H9 (cell line): Measurements from ENCODE around the gene DDX25. TPM values are rescaled to one million over a fixed set of nuclear protein-coding genes. Genes with fewer than 3 reads are reported as not detected.
A peak's percentile ranks its signal among the peaks of the same experiment; 100 is the strongest.

ENCODE experiments used
- DNase-seq: peaks from one replicate; pipeline ENCODE4 v3.0.0-alpha.2; 2017
- H2AFZ ChIP-seq: one replicate; pipeline ENCODE4 v1.6.1; 2013; ENCODE audit warnings: mild to moderate bottlenecking, low read length, control low read depth, moderate library complexity
- H2AK5ac ChIP-seq: 2 replicates; pipeline ENCODE4 v1.6.1; 2013; ENCODE audit warnings: low read length, control low read depth, mixed read lengths; ENCODE audit not compliant: insufficient read length
- H2BK120ac ChIP-seq: one replicate; pipeline ENCODE4 v1.6.1; 2013; ENCODE audit warnings: low read depth, mild to moderate bottlenecking, low read length, control low read depth, inconsistent platforms; ENCODE audit not compliant: poor library complexity, severe bottlenecking
- H2BK12ac ChIP-seq: 2 replicates; pipeline ENCODE4 v1.6.1; 2013; ENCODE audit warnings: low read length, control low read depth, mixed read lengths, low read depth; ENCODE audit not compliant: insufficient read length
- H2BK15ac ChIP-seq: 2 replicates; pipeline ENCODE4 v1.6.1; 2013; ENCODE audit warnings: low read depth, low read length, control low read depth
- H2BK20ac ChIP-seq: one replicate; pipeline ENCODE4 v1.6.1; 2013; ENCODE audit warnings: low read depth, mild to moderate bottlenecking, low read length, control low read depth, inconsistent platforms; ENCODE audit not compliant: poor library complexity, severe bottlenecking
- H2BK5ac ChIP-seq: 2 replicates; pipeline ENCODE4 v1.6.1; 2013; ENCODE audit warnings: low read length, control low read depth, mixed read lengths; ENCODE audit not compliant: insufficient read length
- H3K14ac ChIP-seq: 2 replicates; pipeline ENCODE4 v1.6.1; 2013; ENCODE audit warnings: low read length, control low read depth; ENCODE audit not compliant: insufficient read depth
- H3K18ac ChIP-seq: 2 replicates; pipeline ENCODE4 v1.6.1; 2013; ENCODE audit warnings: low read depth, mild to moderate bottlenecking, mixed read lengths, low read length, control low read depth; ENCODE audit not compliant: insufficient read length
- H3K23ac ChIP-seq: 2 replicates; pipeline ENCODE4 v1.6.1; 2013; ENCODE audit warnings: low read length, control low read depth, mixed read lengths, low read depth; ENCODE audit not compliant: insufficient read length
- H3K23me2 ChIP-seq: 2 replicates; pipeline ENCODE4 v1.6.1; 2013; ENCODE audit warnings: low read depth, mild to moderate bottlenecking, mixed read lengths, low read length, control low read depth; ENCODE audit not compliant: insufficient read length, poor library complexity, severe bottlenecking
- H3K27ac ChIP-seq: 2 replicates; pipeline ENCODE4 v1.5.1; 2013; ENCODE audit warnings: low read length, control low read depth, mixed read lengths, low read depth; ENCODE audit not compliant: insufficient read length
- H3K27me3 ChIP-seq: 2 replicates; pipeline ENCODE4 v1.6.1; 2013; ENCODE audit warnings: low read length, control low read depth, inconsistent platforms; ENCODE audit not compliant: insufficient read depth
- H3K4ac ChIP-seq: 2 replicates; pipeline ENCODE4 v1.6.1; 2013; ENCODE audit warnings: low read depth, mild to moderate bottlenecking, control low read depth, inconsistent platforms, low read length, moderate library complexity
- H3K4me1 ChIP-seq: 2 replicates; pipeline ENCODE4 v1.6.1; 2013; ENCODE audit warnings: low read length, control low read depth, inconsistent platforms; ENCODE audit not compliant: insufficient read depth
- H3K4me2 ChIP-seq: 2 replicates; pipeline ENCODE4 v1.6.1; 2013; ENCODE audit warnings: low read length, control low read depth, mixed read lengths; ENCODE audit not compliant: insufficient read length, insufficient read depth
- H3K56ac ChIP-seq: 2 replicates; pipeline ENCODE4 v1.6.1; 2013; ENCODE audit warnings: low read depth, mild to moderate bottlenecking, mixed read lengths, low read length, control low read depth; ENCODE audit not compliant: insufficient read length
- H3K79me1 ChIP-seq: 2 replicates; pipeline ENCODE4 v1.6.1; 2013; ENCODE audit warnings: low read depth, mild to moderate bottlenecking, moderate library complexity, low read length, control low read depth, inconsistent platforms; ENCODE audit not compliant: insufficient read depth, poor library complexity, severe bottlenecking
- H3K79me2 ChIP-seq: 2 replicates; pipeline ENCODE4 v1.6.1; 2013; ENCODE audit warnings: low read length, control low read depth, inconsistent platforms; ENCODE audit not compliant: insufficient read depth
- H3K9ac ChIP-seq: 2 replicates; pipeline ENCODE4 v1.6.1; 2013; ENCODE audit warnings: low read length, control low read depth, mixed read lengths; ENCODE audit not compliant: insufficient read length; ENCODE audit errors: extremely low read depth
- H3K9me3 ChIP-seq: one replicate; pipeline ENCODE4 v1.6.1; 2013; ENCODE audit warnings: low read depth, low read length, inconsistent platforms; ENCODE audit not compliant: control insufficient read depth
- H3T11ph ChIP-seq: one replicate; pipeline ENCODE4 v1.6.1; 2013; ENCODE audit warnings: mild to moderate bottlenecking, low read length, control low read depth, inconsistent platforms
- H4K20me1 ChIP-seq: one replicate; pipeline ENCODE4 v1.6.1; 2013; ENCODE audit not compliant: control insufficient read depth, insufficient read length, insufficient read depth
- H4K5ac ChIP-seq: 2 replicates; pipeline ENCODE4 v1.6.1; 2013; ENCODE audit warnings: low read depth, mild to moderate bottlenecking, mixed read lengths, low read length, control low read depth; ENCODE audit not compliant: insufficient read length
- H4K8ac ChIP-seq: replicated peaks from 2 replicates; pipeline ENCODE4 v1.6.1; 2013; ENCODE audit warnings: low read length, control low read depth, mixed read lengths, low read depth; ENCODE audit not compliant: insufficient read length
- H4K91ac ChIP-seq: 2 replicates; pipeline ENCODE4 v1.6.1; 2013; ENCODE audit warnings: low read depth, mild to moderate bottlenecking, moderate library complexity, mixed read lengths, low read length, control low read depth; ENCODE audit not compliant: insufficient read length
- H3K27ac Mint-ChIP-seq, 3 experiments: 2 replicates in 2 of 3; 3 replicates in 1 of 3; pipeline ENCODE4 v1.8.0; 2020 to 2021; ENCODE audit warnings: mixed read lengths in 3 of 3, mild to moderate bottlenecking in 1 of 3, moderate library complexity in 1 of 3
- H3K27me3 Mint-ChIP-seq: 2 replicates; pipeline ENCODE4 v1.8.0; 2021; ENCODE audit warnings: low read depth, mild to moderate bottlenecking, moderate library complexity, mixed read lengths
- H3K36me3 Mint-ChIP-seq, 3 experiments: 2 replicates in 2 of 3; 3 replicates in 1 of 3; pipeline ENCODE4 v1.8.0; 2020 to 2021; ENCODE audit warnings: low read depth in 3 of 3, mixed read lengths in 3 of 3; ENCODE audit not compliant: insufficient read depth in 1 of 3
- H3K4me1 Mint-ChIP-seq, 2 experiments: 2 replicates each; pipeline ENCODE4 v1.8.0; 2020; ENCODE audit warnings: mixed read lengths in 2 of 2
- H3K4me3 Mint-ChIP-seq, 2 experiments: 2 replicates in 1 of 2; 3 replicates in 1 of 2; pipeline ENCODE4 v1.8.0; 2020 to 2021; ENCODE audit warnings: mild to moderate bottlenecking in 2 of 2, mixed read lengths in 2 of 2, moderate library complexity in 1 of 2
- H3K9me3 Mint-ChIP-seq, 2 experiments: 2 replicates in 1 of 2; 3 replicates in 1 of 2; pipeline ENCODE4 v1.8.0; 2020; ENCODE audit warnings: mild to moderate bottlenecking in 2 of 2, mixed read lengths in 2 of 2, moderate library complexity in 1 of 2
- WGBS: extraction: QIAGEN DNeasy Blood & Tissue Kit; methylation state at CpG from one replicate; pipeline ENCODE4 v1.1.7; 2013; ENCODE audit warnings: missing lambda C conversion rate, low lambda C conversion rate, mixed read lengths; ENCODE audit not compliant: insufficient read length; ENCODE audit errors: extremely low coverage; 5-methylcytosine and 5-hydroxymethylcytosine counted together
- total RNA-seq: library from RNA; stranded (reverse); gene quantifications from 2 replicates; pipeline ENCODE4 v1.2.1, GENCODE V29; 2021
- TF ChIP-seq, protein P1 (sequence below): fragments of 200-600 bp; sonication (generic); conservative IDR thresholded peaks from 3 replicates; pipeline ENCODE4 v1.8.0; 2021; ENCODE audit warnings: antibody characterized with exemption, mild to moderate bottlenecking

DDX25 gene
- total RNA-seq, 1 experiment from 2014 or later = 6.9 TPM

DNA sequence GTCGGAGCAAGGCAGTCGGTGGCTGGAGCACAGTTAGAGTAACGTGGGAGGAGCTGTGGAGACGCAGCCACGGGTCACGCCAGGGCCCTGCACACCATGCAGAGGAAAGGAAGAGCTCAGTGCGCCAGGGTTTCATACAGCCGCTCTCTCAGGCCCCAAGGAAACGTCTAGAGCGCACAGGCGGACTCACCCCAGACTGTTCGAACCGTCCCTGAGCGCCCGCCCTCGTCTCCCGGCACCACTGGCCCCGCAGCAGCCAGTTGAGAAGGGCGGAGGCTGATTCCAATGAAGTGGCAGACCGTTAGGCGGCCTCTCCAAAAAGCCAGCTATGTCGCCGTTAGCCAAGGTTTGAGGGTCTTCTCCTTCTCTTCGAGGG lies 17.3 kb upstream of the DDX25 start:
- no CpG with 5 or more reads among the region's 24 CpGs for WGBS
- TF ChIP-seq, protein P1, sequence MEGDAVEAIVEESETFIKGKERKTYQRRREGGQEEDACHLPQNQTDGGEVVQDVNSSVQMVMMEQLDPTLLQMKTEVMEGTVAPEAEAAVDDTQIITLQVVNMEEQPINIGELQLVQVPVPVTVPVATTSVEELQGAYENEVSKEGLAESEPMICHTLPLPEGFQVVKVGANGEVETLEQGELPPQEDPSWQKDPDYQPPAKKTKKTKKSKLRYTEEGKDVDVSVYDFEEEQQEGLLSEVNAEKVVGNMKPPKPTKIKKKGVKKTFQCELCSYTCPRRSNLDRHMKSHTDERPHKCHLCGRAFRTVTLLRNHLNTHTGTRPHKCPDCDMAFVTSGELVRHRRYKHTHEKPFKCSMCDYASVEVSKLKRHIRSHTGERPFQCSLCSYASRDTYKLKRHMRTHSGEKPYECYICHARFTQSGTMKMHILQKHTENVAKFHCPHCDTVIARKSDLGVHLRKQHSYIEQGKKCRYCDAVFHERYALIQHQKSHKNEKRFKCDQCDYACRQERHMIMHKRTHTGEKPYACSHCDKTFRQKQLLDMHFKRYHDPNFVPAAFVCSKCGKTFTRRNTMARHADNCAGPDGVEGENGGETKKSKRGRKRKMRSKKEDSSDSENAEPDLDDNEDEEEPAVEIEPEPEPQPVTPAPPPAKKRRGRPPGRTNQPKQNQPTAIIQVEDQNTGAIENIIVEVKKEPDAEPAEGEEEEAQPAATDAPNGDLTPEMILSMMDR = no peak
- no peak overlapping the region for H3K27ac Mint-ChIP-seq

More for the DNA sequence above, 17.3 kb upstream of the DDX25 start:
- Mint-ChIP-seq H3K4me3 (peak overlapping the region; percentile 72 to 79), H3K9me3 (peaks cover 18 to 20% of the 10 kb centered on the region in 2 experiments), H3K4me1 (peaks cover 3% of the 10 kb centered on the region in 2 experiments; a peak in 2 of 4 replicates), H3K27me3 (peaks cover 15% of the 10 kb centered on the region), H3K36me3 (peaks cover 2 to 13% (median 6%) of the 10 kb centered on the region in 3 experiments)
- H3K4me1 ChIP-seq = no peaks in the 10 kb centered on the region
- H2BK15ac ChIP-seq = no peak overlapping the region
- no peak overlapping the region for H2BK20ac ChIP-seq
- H2BK5ac ChIP-seq = no peak overlapping the region
- no peaks in the 10 kb centered on the region for H3K9me3 ChIP-seq
- H3K18ac ChIP-seq = peak overlapping the region; percentile 39
- H3K23ac ChIP-seq = no peak overlapping the region
- no peak overlapping the region for H3K4me2 ChIP-seq
- no peak overlapping the region for H3K4ac ChIP-seq
- no peak overlapping the region for H4K8ac ChIP-seq
- no peak overlapping the region for H2AFZ ChIP-seq
- no peaks in the 10 kb centered on the region for H3K27me3 ChIP-seq
- H2BK120ac ChIP-seq = no peak overlapping the region
- no peak overlapping the region for H3T11ph ChIP-seq
- no peak overlapping the region for H3K56ac ChIP-seq
- DNase-seq = peak; percentile 67
- H3K23me2 ChIP-seq = peaks cover 11% of the 10 kb centered on the region
- H3K9ac ChIP-seq = no peak overlapping the region
- H3K79me1 ChIP-seq = no peaks in the 10 kb centered on the region
- peaks cover 2% of the 10 kb centered on the region; the same call in 1 of the 2 replicates for H3K79me2 ChIP-seq
- no peak overlapping the region for H2BK12ac ChIP-seq
- no peak overlapping the region for H2AK5ac ChIP-seq
- H4K20me1 ChIP-seq = no peaks in the 10 kb centered on the region
- no peak overlapping the region for H4K91ac ChIP-seq
- H3K14ac ChIP-seq = peak overlapping the region; percentile 67; the same call in 1 of the 2 replicates
- H3K27ac ChIP-seq = no peak overlapping the region
- no peak overlapping the region for H4K5ac ChIP-seq
